A549 (cell line): Measurements from ENCODE around the gene WDR82.

Experiments
- CBX2 ChIP-seq: fragments of 200-600 bp; sonication (generic); IDR thresholded peaks from 2 replicates; pipeline ENCODE4 v1.6.1; 2016; ENCODE audit warnings: low read depth, mild to moderate bottlenecking, borderline replicate concordance
- EP300 ChIP-seq, 2 experiments: fragments of >200 bp; sonication (Bioruptor Twin); formaldehyde crosslinking; IDR thresholded peaks; 2 replicates in 1 of 2; 3 replicates in 1 of 2; pipeline ENCODE4 v1.6.1; 2016 to 2017
- HOXB5 ChIP-seq: fragments of 250-450 bp; sonication (Bioruptor Pico); IDR thresholded peaks from 2 replicates; pipeline ENCODE4 v1.5.0; 2020; ENCODE audit warnings: mild to moderate bottlenecking, moderate library complexity
- KDM1A ChIP-seq: fragments of 200-600 bp; sonication (generic); IDR thresholded peaks from 2 replicates; pipeline ENCODE4 v1.6.1; 2016; ENCODE audit warnings: low read depth, mild to moderate bottlenecking
- MAZ ChIP-seq: fragments of 150-350 bp; IDR thresholded peaks from 2 replicates; pipeline ENCODE4 v1.6.1; 2014; ENCODE audit warnings: antibody characterized with exemption, low read depth, low read length, borderline replicate concordance
- MYC ChIP-seq: IDR thresholded peaks from 2 replicates; pipeline ENCODE4 v1.6.1; 2012; ENCODE audit warnings: mild to moderate bottlenecking, inconsistent platforms, low read length, improper control_type of control experiment, borderline replicate concordance
- POLR2A ChIP-seq: IDR thresholded peaks from 2 replicates; pipeline ENCODE4 v1.6.1; 2012; ENCODE audit warnings: mild to moderate bottlenecking, low read length
- RAD21 ChIP-seq, 2 experiments: fragments of >200 bp in 1 of 2; sonication (Bioruptor Twin) in 1 of 2; formaldehyde crosslinking in 1 of 2; IDR thresholded peaks in 1 of 2; conservative IDR thresholded peaks in 1 of 2; 2 replicates in 1 of 2; 3 replicates in 1 of 2; pipeline ENCODE4 v1.6.1; 2012 to 2018; ENCODE audit warnings: inconsistent platforms in 1 of 2
- TF ChIP-seq, protein P1 (sequence below): fragments of >200 bp; sonication (Bioruptor Twin); formaldehyde crosslinking; IDR thresholded peaks from 3 replicates; pipeline ENCODE4 v1.5.1; 2016
- TF ChIP-seq, protein P2 (sequence below): IDR thresholded peaks from 2 replicates; pipeline ENCODE4 v1.6.1; 2012; ENCODE audit warnings: low read depth, borderline replicate concordance
- TF ChIP-seq, protein P3 (sequence below): fragments of 450-650 bp; IDR thresholded peaks from 2 replicates; pipeline ENCODE4 v1.6.1; 2014; ENCODE audit warnings: antibody characterized with exemption

DNA sequence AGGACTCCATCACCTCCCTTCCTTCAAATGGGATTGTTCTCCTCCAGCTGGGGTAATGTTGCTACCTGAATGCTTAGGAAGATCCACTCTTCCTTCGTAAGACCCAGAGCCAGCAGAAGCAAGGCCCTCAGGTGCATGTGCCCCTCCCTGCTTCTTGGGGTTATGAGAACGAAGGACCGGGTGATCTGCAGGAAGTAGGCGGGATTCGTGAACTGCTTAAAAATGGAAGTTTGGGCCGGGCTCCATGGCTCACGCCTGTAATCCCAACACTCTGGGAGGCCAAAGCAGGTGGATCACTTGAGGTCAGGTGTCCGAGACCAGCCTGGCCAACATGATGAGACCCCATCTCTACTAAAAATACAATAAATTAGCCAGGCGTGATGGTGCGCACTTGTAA lies 61.0 kb downstream of the WDR82 start:
- TF ChIP-seq, protein P1, sequence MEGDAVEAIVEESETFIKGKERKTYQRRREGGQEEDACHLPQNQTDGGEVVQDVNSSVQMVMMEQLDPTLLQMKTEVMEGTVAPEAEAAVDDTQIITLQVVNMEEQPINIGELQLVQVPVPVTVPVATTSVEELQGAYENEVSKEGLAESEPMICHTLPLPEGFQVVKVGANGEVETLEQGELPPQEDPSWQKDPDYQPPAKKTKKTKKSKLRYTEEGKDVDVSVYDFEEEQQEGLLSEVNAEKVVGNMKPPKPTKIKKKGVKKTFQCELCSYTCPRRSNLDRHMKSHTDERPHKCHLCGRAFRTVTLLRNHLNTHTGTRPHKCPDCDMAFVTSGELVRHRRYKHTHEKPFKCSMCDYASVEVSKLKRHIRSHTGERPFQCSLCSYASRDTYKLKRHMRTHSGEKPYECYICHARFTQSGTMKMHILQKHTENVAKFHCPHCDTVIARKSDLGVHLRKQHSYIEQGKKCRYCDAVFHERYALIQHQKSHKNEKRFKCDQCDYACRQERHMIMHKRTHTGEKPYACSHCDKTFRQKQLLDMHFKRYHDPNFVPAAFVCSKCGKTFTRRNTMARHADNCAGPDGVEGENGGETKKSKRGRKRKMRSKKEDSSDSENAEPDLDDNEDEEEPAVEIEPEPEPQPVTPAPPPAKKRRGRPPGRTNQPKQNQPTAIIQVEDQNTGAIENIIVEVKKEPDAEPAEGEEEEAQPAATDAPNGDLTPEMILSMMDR: no peak
- TF ChIP-seq, protein P2, sequence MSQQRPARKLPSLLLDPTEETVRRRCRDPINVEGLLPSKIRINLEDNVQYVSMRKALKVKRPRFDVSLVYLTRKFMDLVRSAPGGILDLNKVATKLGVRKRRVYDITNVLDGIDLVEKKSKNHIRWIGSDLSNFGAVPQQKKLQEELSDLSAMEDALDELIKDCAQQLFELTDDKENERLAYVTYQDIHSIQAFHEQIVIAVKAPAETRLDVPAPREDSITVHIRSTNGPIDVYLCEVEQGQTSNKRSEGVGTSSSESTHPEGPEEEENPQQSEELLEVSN: no peak
- TF ChIP-seq POLR2A (no peak), RAD21 (conservative IDR thresholded peaks at IDR 0.05 in 1 of 2, IDR thresholded peaks at IDR 0.05 in 1 of 2) (no peak), MAZ (no peak), HOXB5 (no peak), MYC (no peak), CBX2 (no peak), KDM1A (no peak), EP300 (IDR thresholded peaks at IDR 0.05) (no peak)
- TF ChIP-seq, protein P3, sequence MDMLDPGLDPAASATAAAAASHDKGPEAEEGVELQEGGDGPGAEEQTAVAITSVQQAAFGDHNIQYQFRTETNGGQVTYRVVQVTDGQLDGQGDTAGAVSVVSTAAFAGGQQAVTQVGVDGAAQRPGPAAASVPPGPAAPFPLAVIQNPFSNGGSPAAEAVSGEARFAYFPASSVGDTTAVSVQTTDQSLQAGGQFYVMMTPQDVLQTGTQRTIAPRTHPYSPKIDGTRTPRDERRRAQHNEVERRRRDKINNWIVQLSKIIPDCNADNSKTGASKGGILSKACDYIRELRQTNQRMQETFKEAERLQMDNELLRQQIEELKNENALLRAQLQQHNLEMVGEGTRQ: no peak
